ENCODE data around the gene SLC29A2. TPM values are rescaled to one million over a fixed set of nuclear protein-coding genes. Genes with fewer than 3 reads are reported as not detected.

SLC29A2 gene
- total RNA-seq, 1 experiment from 2014 or later = 36.1 TPM

Other genes with a start within 250 kb of the SLC29A2 start
- gene KLC2, start 114.1 kb downstream of the SLC29A2 start, total RNA-seq (2021) = 48.3 and 58.4 TPM in 2 replicates
- gene RAB1B, start 103.1 kb downstream of the SLC29A2 start, total RNA-seq (2021) = 209 and 232 TPM in 2 replicates
- gene CNIH2, start 93.6 kb downstream of the SLC29A2 start, total RNA-seq (2021) = 5.5 and 6.8 TPM in 2 replicates
- gene YIF1A, start 82.6 kb downstream of the SLC29A2 start, total RNA-seq (2021) = 81.8 and 84.8 TPM in 2 replicates
- 0.15 and 0.22 TPM in 2 replicates for gene TMEM151A, start 79.9 kb downstream of the SLC29A2 start, total RNA-seq (2021)
- gene CD248, start 54.7 kb downstream of the SLC29A2 start, total RNA-seq (2021) = not detected in 2 replicates
- gene RIN1, start 35.3 kb downstream of the SLC29A2 start, total RNA-seq (2021) = 15.5 and 19.5 TPM in 2 replicates
- gene BRMS1, start 26.7 kb downstream of the SLC29A2 start, total RNA-seq (2021) = 43.2 and 54.3 TPM in 2 replicates
- 22.8 and 28.5 TPM in 2 replicates for gene B4GAT1, start 24.1 kb downstream of the SLC29A2 start, total RNA-seq (2021)
- gene NPAS4, start 49.3 kb upstream of the SLC29A2 start, total RNA-seq (2021) = not detected in 2 replicates
- 138 and 140 TPM in 2 replicates for gene MRPL11, start 67.1 kb upstream of the SLC29A2 start, total RNA-seq (2021)
- 14.0 and 18.0 TPM in 2 replicates for gene PELI3, start 95.1 kb upstream of the SLC29A2 start, total RNA-seq (2021)
- 76.2 and 80.0 TPM in 2 replicates for gene DPP3, start 108.7 kb upstream of the SLC29A2 start, total RNA-seq (2021)
- 56.1 and 63.4 TPM in 2 replicates for gene BBS1, start 138.9 kb upstream of the SLC29A2 start, total RNA-seq (2021)
- 19.4 and 28.7 TPM in 2 replicates for gene ZDHHC24, start 174.3 kb upstream of the SLC29A2 start, total RNA-seq (2021)
- gene ACTN3, start 175.1 kb upstream of the SLC29A2 start, total RNA-seq (2021) = not detected in 2 replicates
- 34.3 and 59.2 TPM in 2 replicates for gene CTSF, start 196.8 kb upstream of the SLC29A2 start, total RNA-seq (2021)
- 0.83 and 1.0 TPM in 2 replicates for gene CCDC87, start 221.3 kb upstream of the SLC29A2 start, total RNA-seq (2021)
- gene CCS, start 221.4 kb upstream of the SLC29A2 start, total RNA-seq (2021) = 47.2 and 61.0 TPM in 2 replicates
- 108 and 112 TPM in 2 replicates for gene RBM14, start 244.9 kb upstream of the SLC29A2 start, total RNA-seq (2021)

Measured in PC-9 (cell line).